Measurements from ENCODE around the gene BICC1.

Gene BICC1

DNA sequence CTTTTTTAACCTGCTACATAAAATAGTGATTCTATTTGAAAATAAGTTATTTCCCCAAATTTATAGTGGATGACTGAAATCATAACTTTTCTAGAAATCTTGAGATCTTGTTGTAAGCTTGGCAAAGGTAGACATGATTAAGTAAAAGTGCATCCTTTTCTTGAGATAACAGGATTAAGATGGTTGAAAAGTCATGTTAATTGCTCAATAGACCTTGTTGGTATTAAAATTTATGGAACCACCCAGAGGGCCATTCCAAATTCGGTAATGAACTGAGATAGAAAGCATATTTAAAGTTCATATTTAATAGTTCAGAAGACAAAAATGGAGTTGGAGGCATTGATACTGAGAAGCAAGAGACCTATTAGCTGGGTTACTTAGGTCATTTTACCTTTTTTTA lies 139.1 kb downstream of the BICC1 start:
- no peak for DNase-seq

DNA sequence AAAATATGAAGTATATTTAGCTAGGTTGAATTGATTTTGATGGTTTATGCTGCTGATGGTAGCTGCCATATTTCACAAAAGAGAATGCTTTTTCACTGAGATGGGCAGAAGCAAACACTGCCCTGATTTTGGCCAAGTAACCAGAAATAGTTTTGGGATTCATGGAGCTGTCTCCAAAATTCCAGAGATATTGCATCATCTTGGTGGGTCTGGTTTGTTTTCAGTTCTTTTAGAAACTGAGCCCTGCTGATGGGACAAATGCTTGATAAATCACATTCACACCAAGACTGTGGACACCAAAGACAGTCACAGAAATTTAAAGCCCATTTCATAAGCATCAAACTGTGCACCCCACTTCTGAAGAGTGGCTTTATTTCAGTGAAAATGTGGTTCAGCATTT lies 140.5 kb downstream of the BICC1 start:
- DNase-seq, result no peak

DNA sequence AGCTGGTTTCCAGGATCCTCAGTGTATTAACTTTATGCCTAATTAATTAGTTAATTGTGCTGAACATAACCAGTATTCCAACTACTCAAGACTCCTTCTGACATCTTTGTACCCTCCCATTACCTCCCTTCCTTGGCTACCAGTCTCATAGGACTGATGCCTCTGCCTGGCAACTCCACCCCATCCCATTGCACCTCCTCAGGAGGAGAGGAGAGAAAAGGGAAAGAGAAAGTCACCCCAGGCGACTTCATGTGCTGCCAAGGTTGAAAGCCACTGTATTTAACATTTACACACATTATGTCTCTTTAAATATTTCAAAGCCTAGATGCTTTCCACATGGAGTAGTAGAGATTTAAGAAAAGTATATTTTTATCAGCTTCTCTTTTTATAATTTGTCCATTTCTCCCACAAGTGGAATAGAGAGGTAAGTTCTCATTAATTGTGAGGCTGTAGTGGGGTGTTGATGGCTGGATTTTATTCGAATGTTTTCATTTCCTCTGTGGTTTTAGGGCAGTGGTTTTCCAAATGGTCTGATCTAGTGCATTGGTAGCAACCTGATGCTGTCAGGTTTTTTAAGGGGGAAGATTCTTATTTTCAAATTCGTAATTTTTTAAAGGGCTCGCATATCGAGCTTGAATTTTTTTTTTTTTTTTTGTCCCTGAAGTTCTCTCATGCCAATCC lies 148.0 kb downstream of the BICC1 start:
- no peak for DNase-seq

DNA sequence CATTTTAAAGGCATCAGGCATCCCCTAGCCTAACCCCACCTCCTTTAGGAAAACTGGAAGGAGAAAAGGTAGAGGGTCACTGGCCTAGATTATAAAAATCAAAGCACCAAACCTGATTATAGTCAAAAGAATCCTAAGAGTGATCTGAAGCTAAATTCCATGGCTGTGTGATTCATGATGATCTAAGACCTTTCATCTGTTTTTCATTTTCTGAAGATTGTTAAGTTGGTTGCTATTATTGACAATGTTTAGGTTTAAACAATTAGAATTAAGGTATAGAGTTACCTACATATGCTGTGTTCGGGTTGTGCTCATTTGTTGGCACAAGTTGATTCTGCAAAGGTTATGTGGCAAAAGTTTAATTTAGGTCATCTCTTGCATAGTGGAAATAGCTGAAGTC lies 148.7 kb downstream of the BICC1 start:
- no peak for DNase-seq

DNA sequence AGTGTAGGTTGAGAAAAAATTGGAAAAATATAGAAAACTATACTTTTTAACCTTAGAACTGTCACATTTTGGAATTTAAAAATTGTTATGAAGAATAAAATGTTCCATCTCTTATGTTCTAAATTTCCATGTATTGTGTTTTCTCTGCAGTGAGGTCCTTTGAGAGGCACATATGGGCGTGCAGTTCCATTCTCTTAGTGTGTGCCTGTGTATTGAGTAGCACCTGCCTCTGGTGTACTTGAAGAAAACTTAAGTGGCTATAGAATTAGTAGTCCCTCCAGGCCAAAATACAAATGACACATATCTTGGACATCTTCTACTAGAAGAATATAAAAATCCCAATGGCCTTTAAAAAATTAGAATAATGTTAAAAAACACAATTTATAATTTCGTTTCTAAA lies 149.2 kb downstream of the BICC1 start:
- DNase-seq, result no peak

DNA sequence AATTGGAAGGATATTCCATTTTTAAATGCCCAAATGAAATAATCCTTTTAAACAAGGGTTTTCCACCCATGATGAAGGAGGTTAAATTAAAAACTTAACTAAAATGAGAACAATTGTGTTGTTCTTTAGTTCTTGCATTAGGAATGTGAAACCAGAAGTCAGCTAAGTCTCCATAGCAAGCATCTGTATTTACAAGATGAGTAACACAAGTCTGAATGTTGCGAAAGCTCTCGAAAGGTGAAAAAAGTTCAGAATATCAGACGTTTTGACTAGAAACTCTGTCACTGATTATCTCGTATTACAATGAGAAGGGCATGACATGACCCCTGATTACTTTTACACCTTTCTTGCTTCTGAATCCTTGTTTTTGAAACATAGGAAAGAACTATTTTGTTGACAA lies 149.6 kb downstream of the BICC1 start:
- DNase-seq, result no peak

DNA sequence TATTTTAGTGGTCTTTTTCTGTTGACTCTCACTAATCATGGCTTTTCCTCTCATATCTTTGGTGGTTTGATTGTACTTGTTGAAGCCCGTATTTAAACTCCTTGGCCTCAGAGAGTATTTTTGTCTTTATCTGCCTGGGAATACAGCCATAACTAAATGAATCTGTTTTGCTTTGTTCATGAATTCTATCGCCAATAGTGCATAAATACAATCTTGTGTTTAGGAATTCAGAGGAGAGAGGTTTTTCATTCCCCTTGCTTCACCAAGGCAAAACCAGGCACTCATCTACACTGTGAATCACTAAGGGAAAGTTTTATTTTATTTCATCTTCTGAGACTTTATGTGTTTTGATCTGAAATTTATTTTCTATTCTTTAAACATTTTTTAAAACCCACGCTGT lies 152.7 kb downstream of the BICC1 start:
- no peak for DNase-seq

DNA sequence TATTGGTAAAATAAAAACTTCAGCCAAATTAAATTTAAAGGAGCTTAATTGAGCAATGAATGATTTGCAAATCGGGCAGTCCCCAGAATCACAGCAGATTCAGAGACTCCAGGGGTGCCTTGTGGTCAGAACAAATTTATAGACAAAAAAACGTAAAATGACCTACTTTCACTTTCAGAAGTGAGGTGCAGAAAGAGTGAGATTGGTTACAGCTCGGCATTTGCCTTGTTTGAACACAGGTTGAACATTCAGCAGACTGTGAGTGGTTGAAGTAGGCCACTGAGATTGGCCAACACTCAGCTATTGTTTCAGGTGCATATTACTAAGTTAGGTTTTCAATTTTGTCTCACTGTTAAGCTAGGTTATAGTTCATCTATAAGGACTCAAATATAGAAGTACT lies 153.4 kb downstream of the BICC1 start:
- DNase-seq, result no peak

DNA sequence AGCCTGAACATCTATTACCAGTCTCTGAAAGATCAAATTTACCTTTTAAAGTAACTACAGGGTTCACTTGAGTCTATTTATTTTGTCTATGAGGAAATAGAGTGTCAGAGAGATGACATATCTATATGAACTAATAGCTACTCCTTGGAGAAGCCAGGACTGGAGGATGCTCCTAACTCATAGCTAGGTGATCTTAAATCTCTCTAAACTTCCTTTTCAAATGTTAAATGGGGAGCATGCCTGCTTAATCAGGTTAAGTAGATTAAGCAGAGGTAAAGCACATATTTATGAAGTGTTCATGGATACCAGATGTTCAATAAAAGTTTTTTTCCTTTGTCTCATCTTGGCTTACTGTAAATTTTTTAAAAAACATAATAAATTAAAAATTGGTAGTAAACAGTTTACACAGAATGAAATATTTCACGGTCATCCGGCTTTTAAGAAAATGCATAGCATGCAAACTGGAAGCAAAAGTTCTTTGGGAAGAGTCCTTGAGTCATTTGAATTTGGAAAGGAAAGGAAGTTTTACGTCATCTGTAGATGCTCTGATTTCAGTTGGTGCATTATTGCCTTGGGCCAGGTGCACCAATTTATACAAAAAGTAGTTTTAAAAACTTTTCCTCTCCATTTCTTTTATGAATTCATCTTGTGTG lies 155.1 kb downstream of the BICC1 start:
- no peak for DNase-seq

DNA sequence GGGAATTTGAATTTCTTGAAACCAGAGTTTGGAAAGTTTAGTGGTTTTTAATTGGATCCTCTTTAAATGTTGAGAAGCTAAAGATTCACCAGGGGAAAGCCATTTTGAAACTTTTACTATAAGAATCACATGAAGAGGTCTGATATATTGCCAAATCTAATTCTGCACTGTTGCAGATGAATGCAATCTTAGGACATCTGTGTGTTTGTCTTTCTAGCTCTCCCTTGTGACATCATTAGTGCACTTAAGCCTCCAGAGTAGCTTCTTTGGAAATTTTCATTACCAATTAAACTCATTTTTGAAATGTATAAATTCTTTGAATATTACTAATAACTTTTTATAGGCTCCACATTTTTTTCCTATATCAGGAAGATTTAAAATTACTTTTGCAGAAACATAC lies 160.2 kb downstream of the BICC1 start:
- no peak for DNase-seq

DNA sequence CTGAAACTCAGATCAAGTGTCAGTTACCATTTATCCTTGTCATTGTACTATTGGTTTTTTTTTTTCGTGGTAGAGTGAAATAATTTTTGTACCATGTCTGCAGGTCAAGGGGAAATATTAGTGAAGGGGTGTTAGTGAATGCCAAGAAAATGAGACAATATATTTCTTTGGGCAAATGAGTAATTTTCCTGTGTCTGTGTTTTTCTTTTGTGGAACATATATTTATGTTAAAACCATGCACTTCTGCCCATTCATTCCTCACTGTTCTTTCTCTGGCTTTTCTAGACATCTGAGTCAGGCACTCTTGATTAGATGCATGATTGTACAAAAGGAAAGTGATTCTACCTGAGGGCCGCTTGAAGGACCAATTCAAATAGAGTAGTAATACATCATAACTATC lies 161.6 kb downstream of the BICC1 start:
- DNase-seq, result no peak

DNA sequence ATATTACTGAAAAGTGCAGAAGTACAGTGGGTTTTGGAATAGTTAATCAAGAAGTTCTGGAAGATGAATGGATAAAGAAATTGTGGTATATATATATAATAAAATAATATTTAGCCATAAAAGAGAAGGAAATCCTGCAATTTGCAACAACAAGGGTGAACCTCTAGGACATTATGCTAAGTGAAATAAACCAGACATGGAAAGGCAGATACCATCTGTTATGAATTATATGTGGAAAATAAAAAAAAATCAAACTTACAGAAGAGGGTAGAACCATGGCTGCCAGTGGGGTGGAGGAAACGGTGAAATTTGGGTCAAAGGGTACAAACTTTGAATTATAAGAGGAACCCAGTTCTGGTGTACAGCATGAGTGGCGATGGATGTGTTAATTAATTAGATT lies 162.6 kb downstream of the BICC1 start:
- no peak for DNase-seq

DNA sequence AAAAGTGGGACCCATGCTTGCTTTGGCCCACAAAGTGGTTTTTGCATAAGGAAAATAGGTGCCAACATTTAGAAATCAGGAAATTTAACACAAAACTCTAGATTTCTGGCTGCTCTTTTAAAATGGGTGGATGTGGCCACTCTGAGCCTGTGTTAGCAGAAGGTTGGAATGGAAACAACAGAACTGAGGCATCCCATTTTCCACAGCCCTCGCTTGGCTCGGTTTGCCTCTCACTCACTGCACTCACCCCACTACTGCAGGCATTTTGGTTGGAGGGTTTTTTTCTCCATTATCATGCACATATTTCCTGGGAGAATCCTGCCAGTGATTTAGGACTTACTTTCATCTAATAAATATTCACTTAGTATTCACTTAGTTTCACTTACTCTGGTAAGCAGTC lies 178.9 kb downstream of the BICC1 start:
- DNase-seq, result no peak

DNA sequence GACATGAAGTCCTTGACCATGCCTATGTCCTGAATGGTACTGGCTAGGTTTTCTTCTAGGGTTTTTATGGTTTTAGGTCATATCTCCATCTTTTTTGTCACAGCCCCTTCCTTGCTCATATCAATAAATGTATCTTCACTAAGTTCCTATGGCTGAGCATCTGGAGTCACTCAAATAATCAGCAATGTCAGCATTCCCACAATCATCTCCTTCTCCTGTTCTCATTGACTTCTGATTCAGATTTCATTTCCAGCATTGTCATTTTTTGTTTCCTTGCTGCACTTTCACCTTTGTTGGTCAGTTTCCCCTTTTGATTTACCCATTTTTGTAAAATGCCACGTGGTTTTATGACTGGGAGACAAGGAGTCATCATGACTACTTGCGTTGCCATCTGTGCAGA lies 181.2 kb downstream of the BICC1 start:
- no peak for DNase-seq

DNA sequence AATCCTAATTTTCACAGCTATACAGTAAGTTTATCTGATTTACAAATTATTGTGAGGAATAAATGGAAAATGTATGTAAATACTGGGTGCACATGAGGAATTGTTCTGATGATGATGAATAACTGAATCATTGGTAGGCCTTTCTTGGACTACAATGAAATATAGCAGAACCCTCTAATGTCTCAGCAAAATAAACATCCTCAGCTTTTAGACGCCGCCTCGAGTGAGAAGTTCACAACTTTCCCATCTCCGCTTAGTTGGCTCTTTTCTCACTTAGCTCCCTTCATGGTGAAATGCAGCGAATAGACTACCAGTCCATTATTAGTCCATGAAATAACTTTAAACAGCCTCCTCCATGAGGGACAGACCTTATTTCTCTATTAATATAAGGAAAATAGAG lies 182.3 kb downstream of the BICC1 start:
- DNase-seq, result no peak

DNA sequence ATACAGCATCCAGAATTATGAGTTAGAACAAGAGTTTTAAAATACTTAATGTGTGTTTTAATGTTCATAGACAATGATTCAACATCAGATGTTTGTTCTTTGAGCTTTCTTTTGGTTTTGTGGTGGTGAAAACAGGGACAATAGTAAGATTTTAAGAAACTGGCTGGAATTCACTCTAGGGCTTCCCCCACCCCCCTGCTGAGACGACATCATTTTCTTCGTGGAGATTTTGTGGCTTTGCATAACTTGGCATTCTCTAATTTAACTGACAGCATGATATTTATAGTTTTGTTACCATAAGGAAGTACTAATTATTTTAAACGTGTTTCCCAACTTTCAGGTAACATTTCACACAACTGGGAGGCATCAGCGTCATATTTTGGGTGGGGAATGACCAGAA lies 184.1 kb downstream of the BICC1 start:
- DNase-seq, result no peak

DNA sequence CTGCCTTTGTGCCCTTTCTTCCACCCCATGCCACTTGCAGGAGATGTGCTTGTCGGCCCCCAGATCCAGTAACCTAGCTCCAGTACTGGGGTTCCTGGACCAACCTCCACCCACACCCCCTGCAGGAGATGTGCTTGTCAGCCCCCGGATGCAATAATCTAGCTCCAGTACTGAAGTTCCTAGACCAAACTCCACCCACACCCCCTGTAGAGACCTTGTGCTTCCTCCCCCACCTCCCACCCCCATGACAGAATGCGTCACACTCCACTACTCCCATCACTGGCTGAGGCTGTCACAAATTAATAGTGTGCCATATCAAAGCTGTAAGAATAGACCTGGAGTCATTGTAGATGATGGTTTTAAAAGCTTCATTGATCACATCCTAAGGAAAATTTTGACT lies 185.0 kb downstream of the BICC1 start:
- DNase-seq, result no peak

DNA sequence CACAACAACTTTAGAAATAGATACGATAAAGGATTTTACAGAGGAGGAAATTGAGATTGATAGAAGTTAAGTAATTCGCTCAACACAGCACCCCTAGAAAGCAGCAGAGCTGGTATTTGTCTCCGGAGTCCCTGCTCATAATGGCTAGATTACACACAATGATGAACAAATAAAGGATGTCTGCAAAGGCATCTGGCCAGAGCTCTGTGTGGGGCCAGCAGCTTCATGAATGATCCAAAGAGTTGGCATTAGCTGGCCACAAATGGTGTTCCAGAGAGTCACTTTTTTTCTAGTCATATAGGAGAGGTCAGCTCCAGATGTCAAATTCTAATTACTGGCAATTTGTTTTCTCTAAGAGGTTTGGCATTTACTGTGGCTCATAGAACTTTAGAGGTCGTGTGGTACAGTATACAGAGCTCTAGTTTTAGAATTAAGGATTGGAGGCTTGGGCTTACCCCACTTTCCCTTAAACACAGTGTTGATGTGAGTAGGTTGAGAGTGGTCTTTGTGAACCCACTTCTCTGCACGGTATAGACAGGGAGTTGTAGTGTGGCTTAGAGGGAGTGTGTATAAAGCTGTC lies 186.2 kb downstream of the BICC1 start:
- no peak for DNase-seq

DNA sequence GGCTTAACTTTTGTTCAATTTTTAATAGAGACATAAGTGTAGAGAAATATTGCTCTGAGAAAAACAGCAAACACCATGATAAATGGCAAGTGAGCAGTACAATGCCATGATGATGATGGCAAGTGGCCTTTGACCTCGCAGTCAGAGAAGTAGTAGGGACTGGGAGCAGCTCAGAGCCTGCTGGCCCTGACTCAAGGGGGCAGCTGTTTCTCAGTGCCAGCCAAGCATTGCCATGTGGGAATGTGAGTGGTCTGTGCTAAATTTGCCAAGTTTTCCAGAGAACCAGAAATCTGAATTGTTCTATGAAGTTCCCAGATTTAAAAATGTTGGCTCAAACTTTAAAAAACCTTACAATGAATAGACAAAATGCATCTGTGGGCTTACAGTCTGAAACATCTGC lies 187.9 kb downstream of the BICC1 start:
- DNase-seq, result no peak

DNA sequence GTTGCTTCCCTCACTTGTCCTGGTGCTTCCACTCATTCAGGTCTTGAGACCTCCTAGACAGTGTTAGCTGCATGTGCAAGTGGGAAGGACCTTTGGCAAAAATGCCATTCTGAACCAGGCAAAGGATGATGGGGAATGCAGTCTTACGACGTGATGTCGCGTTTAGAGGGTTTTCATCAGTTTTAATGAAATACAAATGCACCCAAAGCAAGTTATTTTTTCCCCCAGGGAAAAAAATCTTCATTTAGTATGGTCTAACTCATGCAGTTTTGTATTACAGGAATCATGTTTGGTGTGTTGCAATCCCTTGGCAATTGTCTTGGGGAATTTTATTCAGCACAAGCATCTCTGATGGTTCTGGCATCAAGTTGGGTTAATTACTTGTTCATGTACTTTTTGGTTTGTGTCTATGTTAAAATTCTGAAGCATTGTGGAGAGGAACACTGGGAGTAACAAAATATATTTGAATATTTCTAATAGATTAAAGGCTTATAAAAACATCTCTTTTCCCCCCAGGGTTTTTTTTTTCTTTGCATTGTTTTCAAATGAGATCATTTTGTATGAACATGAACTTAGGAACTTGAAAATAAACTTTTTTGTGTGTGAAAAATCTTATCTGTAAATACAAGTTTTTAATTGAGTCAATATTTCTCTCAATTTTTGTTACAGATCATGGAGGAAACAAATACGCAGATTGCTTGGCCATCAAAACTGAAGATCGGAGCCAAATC lies 188.9 kb downstream of the BICC1 start:
- no peak for DNase-seq

DNA sequence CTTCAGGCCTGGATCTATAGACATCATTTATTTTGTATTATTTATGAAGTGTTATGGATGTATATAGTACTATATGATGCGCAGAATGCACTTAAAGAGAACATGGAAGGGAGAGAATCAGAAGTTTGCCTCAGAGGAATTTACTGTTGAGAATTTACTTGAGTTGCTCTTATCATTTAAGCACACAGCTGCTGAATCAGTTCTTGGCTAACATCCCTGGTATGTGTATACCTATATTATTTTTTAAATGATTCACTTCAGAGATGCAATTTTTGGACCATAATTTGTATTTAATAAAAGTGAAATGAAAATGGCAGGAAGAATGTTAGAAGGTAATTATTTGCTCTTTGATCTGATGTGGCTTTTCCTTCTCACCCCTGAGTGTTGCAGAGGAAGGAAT lies 191.6 kb downstream of the BICC1 start:
- no peak for DNase-seq

DNA sequence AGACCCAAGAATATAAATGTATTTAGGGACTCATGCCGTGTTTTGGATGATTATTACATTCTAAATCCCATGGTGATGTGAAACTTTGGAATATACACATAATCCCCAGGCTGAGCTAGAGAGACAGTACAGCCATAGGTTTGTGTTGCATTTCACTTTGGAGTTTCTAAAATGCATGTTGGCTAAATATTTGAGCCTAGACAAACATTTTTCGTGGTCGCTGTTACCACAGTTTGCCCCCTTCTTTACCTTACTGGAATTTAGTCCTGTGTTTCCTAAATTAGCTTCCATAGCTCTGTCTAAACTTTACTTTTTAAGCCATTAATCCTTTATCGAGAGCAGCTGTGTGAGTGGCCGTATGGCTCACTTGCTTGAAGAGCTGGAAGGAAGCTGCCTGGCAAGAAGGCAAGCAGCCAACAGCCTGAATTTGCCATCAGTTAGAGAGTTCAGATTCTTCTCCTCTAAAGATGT lies 192.0 kb downstream of the BICC1 start:
- no peak for DNase-seq

DNA sequence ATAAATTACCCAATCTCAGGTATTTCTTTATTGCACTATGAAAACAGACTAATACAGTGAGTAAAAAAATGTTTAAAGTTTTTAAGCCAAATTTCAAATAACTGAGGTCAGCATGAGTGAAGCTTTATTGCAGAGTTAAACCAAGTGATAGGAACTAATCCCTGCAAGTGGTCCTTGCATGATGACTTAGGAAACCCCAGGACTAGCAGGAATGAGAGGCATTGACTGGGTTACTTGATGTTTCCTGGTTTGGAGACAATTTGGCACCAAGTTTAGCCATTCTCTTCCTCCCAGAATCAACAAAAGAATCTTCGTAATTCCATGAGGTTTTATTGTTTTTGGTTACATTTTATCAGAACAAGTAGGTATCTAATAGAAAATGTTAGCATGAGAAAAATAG lies 194.2 kb downstream of the BICC1 start:
- no peak for DNase-seq

DNA sequence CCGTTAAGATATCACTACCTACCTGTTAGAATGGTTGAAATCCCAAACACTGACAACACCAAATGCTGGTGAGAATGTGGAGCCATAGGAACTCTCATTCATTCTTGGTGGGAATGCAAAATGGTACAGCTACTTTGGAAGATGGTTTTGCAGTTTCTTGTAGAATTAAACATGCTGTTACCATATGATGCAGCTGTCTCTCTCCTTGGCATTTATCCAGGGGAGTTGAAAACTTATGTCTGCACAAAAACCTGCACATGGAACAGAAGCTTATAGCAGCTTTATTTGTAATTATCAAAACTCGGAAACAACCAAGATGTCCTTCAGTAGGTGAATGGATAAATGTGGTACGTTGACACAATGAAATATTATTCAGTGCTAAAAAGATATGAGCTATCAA lies 199.5 kb downstream of the BICC1 start:
- DNase-seq, result no peak
